ENCODE measurements around the gene CEP20.
"Not testable (repeated sequence)": the region's sequence is repeated elsewhere in the genome, so short reads cannot be mapped to it uniquely, and the experiment has no call there.

- not testable (repeated sequence) for TF ChIP-seq ZNF274 (IDR thresholded peaks at IDR 0.05; ENCODE audit: low read depth, low read length); SUZ12 (IDR thresholded peaks at IDR 0.05; ENCODE audit: extremely low read depth, insufficient read depth, insufficient read length); YY1 (IDR thresholded peaks at IDR 0.05; ENCODE audit: insufficient read depth, insufficient read length)
Observed at GRCh38 chr16:15850555-15850954, 37.8 kb downstream of the CEP20 start.

Measured in NT2/D1 (cell line).